ENCODE results near the gene ZNF493. TPM values are rescaled to one million over a fixed set of nuclear protein-coding genes. Genes with fewer than 3 reads are reported as not detected.

ZNF493 gene
- total and polyA plus RNA-seq, 10 donors = 7.9 to 85.4 (median 35.4) TPM

- no peak for DNase-seq
- no peak overlapping the region for H3K4me3 ChIP-seq
- intact Hi-C loops (cut with DNase I; ENCODE audit: low total_unique reads) = no loop called here
- H3K27ac ChIP-seq = no peak overlapping the region
- peaks cover 0 to 48% (median 18%) of the 10 kb centered on the region in 6 donors for H3K36me3 ChIP-seq
- peaks cover 50 to 100% (median 100%) of the 10 kb centered on the region in 8 donors for H3K9me3 ChIP-seq
- H3K27me3 ChIP-seq (replicated peaks in 1 of 7) = no peaks in the 10 kb centered on the region
- 93 to 100% (median 96%) methylated on average over 1 of the region's 1 CpG for WGBS, 5 donors
- no peaks in the 10 kb centered on the region for H3K4me1 ChIP-seq
- TF ChIP-seq CTCF (IDR thresholded peaks at IDR 0.05 in 8 of 11, conservative IDR thresholded peaks at IDR 0.05 in 3 of 11) (no peak), POLR2AphosphoS5 (IDR thresholded peaks at IDR 0.05) (no peak), POLR2A (IDR thresholded peaks at IDR 0.05) (no peak)
These were observed 26.4 kb downstream of the ZNF493 start for GRCh38 chr19:21423057-21424041.

GRCh38 chr19:21430675-21431074, 33.7 kb downstream of the ZNF493 start:
- H3K4me1 ChIP-seq = no peaks in the 10 kb centered on the region
- H3K27ac ChIP-seq = no peak overlapping the region
- intact Hi-C loops (cut with DNase I; ENCODE audit: low total_unique reads) = no loop called here
- no peaks in the 10 kb centered on the region for H3K36me3 ChIP-seq
- H3K9me3 ChIP-seq = peaks cover 36 to 100% (median 98%) of the 10 kb centered on the region in 8 donors
- DNase-seq = no peak
- no peak overlapping the region for H3K4me3 ChIP-seq
- WGBS, 5 donors = 59 to 68% (median 61%) methylated on average over 5 of the region's 5 CpGs
- no peaks in the 10 kb centered on the region for H3K27me3 ChIP-seq (replicated peaks in 1 of 7)
- no peak for TF ChIP-seq POLR2A (IDR thresholded peaks at IDR 0.05)
- no peak for TF ChIP-seq CTCF (IDR thresholded peaks at IDR 0.05 in 8 of 11, conservative IDR thresholded peaks at IDR 0.05 in 3 of 11)
- TF ChIP-seq POLR2AphosphoS5 (IDR thresholded peaks at IDR 0.05) = no peak

GRCh38 chr19:21432590-21432989, 35.7 kb downstream of the ZNF493 start:
- no peaks in the 10 kb centered on the region for H3K4me1 ChIP-seq
- no peak for DNase-seq
- TF ChIP-seq CTCF (IDR thresholded peaks at IDR 0.05 in 8 of 11, conservative IDR thresholded peaks at IDR 0.05 in 3 of 11) (no peak), POLR2AphosphoS5 (IDR thresholded peaks at IDR 0.05) (no peak), POLR2A (IDR thresholded peaks at IDR 0.05) (no peak)
- no peaks in the 10 kb centered on the region for H3K36me3 ChIP-seq
- intact Hi-C loops (cut with DNase I; ENCODE audit: low total_unique reads) = no loop called here
- 73 to 84% (median 79%) methylated on average over 2 of the region's 2 CpGs for WGBS, 5 donors
- H3K27me3 ChIP-seq (replicated peaks in 1 of 7) = no peaks in the 10 kb centered on the region
- H3K4me3 ChIP-seq = no peak overlapping the region
- no peak overlapping the region for H3K27ac ChIP-seq
- peaks cover 26 to 100% (median 98%) of the 10 kb centered on the region in 8 donors for H3K9me3 ChIP-seq

- H3K4me1 ChIP-seq = no peaks in the 10 kb centered on the region
- WGBS, 5 donors = 83 to 91% (median 87%) methylated on average over 8 of the region's 8 CpGs
- intact Hi-C loops (cut with DNase I; ENCODE audit: low total_unique reads) = no loop called here
- no peaks in the 10 kb centered on the region for H3K27me3 ChIP-seq (replicated peaks in 1 of 7)
- H3K4me3 ChIP-seq = no peak overlapping the region
- no peak for DNase-seq
- TF ChIP-seq POLR2AphosphoS5 (IDR thresholded peaks at IDR 0.05) (no peak), POLR2A (IDR thresholded peaks at IDR 0.05) (no peak), CTCF (IDR thresholded peaks at IDR 0.05 in 8 of 11, conservative IDR thresholded peaks at IDR 0.05 in 3 of 11) (no peak)
- no peak overlapping the region for H3K27ac ChIP-seq
- H3K36me3 ChIP-seq = no peaks in the 10 kb centered on the region
- H3K9me3 ChIP-seq = peaks cover 16 to 100% (median 88%) of the 10 kb centered on the region in 8 donors
These were observed 37.6 kb downstream of the ZNF493 start for GRCh38 chr19:21434516-21434915.

Measured in spleen (tissue), 11 donors.